ENCODE measurements around the gene GPC2.
"Not testable (repeated sequence)": the region's sequence is repeated elsewhere in the genome, so short reads cannot be mapped to it uniquely, and the experiment has no call there.

Gene GPC2

GRCh38 chr7:100200693-100201092 lies 23.5 kb upstream of the GPC2 start:
- no peak for DNase-seq (ENCODE audit: low read depth in 1 of 2, low spot score in 1 of 2)

DNA sequence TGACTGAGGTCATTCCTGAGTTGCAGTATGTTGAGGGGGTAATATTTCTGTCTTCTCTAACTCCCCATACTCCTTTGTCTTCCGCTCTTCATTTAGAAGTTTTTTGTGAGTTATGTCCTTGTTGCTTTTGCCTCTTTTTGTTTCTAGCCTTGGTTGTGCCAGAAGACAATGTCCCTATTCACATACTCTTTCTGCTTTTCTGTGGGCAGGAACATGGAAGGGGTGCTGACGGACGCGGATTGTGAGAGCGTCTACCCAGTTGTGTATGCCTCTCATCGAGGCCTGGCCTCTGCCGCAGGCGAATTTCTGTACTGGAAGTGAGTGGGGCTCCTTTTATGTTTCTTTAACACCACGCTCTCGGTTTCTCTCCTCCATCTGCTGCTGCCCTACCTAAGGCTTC lies 21.1 kb upstream of the GPC2 start:
- no peak for DNase-seq (ENCODE audit: low read depth in 1 of 2, low spot score in 1 of 2)

DNA sequence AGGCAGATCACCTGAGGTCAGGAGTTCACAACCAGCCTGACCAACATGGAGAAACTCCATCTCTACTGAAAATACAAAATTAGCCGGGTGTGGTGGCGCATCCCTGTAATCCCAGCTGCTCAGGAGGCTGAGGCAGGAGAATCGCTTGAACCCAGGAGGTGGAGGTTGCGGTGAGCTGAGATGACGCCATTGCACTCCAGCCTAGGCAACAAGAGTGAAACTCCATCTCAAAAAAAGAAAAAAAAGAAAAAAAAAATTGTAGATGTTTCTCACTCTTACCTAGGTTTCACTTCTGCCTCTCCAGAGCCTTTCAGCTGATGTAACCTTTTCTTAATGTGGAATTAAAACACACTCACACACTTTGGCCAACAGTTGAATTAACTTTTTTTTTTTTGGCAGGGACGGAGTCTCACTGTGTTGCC lies 18.7 kb upstream of the GPC2 start:
- not testable (repeated sequence) for DNase-seq (ENCODE audit: low read depth in 1 of 2, low spot score in 1 of 2)

DNA sequence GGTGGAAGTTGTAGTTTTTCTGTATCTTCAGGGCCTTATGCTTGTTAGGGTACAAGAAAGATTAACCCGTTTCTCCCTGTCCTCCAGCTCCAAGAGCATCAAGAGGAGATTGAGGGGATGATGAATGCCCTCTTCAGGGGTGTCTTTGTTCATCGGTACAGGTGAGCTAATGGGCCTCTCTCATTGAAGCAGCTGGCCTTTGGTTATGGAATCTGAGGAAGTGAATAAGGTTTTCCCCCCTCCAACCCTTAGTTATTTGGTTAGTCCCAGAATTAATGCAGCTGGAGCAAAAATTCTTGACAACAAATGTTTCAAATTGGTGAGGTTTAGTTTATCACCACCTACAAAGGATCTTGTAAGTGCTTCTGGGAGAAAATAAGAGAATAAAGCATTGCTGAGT lies 18.0 kb upstream of the GPC2 start:
- DNase-seq (ENCODE audit: low read depth in 1 of 2, low spot score in 1 of 2): no peak

DNA sequence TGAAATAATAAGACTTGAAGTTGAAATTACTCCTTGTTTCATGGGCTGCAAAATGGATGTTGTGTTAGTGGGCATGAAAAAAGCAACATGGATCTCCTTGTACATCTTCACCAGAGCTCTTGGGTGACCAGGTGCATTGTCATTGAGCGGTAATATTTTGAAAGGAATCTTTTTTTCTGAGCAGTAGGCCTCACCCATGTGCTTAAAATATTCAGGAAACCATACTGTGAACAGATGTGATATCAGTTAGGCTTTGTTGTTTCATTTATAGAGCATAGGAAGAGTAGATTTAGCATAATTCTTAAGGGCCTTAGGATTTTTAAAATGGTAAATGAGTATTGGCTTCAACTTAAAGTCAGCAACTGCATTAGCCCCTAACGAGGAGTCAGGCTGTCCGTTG lies 15.8 kb upstream of the GPC2 start:
- DNase-seq (ENCODE audit: low read depth in 1 of 2, low spot score in 1 of 2): no peak

GRCh38 chr7:100192281-100192862 lies 15.2 kb upstream of the GPC2 start:
- DNase-seq (ENCODE audit: low read depth in 1 of 2, low spot score in 1 of 2): not testable (repeated sequence)

DNA sequence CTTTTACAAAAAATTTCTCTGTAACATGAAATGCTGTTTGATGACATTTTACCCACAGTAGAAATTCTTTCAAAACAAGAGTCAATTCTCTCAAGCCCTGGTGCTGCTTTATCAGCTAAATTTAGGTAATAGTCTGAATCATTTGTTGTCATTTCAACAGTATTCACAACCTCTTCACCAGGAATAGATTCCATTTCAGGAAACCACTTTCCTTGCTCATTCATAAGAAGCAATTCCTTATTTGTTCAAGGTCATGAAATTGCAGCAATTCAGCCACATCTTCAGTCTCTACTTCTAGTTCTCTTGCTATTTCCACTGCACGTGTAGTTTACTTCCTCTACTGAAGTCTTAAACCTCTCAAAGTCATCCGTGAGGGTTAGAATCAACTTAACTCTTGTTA lies 14.6 kb upstream of the GPC2 start:
- DNase-seq (ENCODE audit: low read depth in 1 of 2, low spot score in 1 of 2): no peak

GRCh38 chr7:100190048-100190711 lies 13.0 kb upstream of the GPC2 start:
- DNase-seq (ENCODE audit: low read depth in 1 of 2, low spot score in 1 of 2): no peak

GRCh38 chr7:100189061-100189460 lies 11.9 kb upstream of the GPC2 start:
- no peak for DNase-seq (ENCODE audit: low read depth in 1 of 2, low spot score in 1 of 2)

DNA sequence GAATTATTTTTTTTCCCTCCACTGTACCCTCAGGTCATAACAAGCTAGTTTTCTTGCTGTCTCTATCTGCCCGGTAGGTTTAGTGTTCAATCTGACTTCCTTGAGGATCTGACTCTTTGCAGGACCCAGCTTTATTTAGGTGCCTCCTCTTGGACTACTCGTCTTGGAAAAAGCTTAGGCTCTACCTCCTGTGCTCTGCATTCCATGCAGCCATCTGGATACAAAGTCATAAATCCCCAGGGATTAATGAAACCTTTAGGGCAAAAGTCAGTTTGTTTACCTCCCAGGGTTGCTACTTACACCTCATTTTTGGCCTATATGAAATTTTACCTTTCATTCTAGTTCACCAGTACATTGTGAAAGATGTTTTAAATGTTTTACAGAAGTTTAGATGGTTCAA lies 8.5 kb upstream of the GPC2 start:
- DNase-seq (ENCODE audit: low read depth in 1 of 2, low spot score in 1 of 2): no peak

DNA sequence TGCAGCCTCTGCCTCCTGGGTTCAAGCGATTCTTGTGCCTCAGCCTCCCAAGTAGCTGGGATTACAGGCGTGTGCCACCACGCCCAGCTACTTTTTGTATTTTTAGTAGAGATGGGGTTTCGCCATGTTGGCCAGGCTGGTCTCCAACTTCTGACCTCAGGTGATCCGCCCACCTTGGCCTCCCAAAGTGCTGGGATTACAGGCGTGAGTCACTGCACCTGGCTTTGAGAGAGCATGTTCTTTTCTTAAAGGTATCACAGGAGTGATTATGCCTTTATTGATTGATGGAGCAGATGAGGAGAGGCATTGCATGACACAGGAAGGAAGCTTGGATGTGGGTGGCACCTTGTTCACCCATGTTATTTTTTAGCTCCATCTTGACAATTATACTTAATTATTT lies 5.9 kb upstream of the GPC2 start:
- not testable (repeated sequence) for DNase-seq (ENCODE audit: low read depth in 1 of 2, low spot score in 1 of 2)

- DNase-seq (ENCODE audit: low read depth in 1 of 2, low spot score in 1 of 2): not testable (repeated sequence)
Observed at GRCh38 chr7:100182616-100183015, 5.4 kb upstream of the GPC2 start.

GRCh38 chr7:100180084-100180483 lies 2.9 kb upstream of the GPC2 start:
- DNase-seq (ENCODE audit: low read depth in 1 of 2, low spot score in 1 of 2): not testable (repeated sequence)

DNA sequence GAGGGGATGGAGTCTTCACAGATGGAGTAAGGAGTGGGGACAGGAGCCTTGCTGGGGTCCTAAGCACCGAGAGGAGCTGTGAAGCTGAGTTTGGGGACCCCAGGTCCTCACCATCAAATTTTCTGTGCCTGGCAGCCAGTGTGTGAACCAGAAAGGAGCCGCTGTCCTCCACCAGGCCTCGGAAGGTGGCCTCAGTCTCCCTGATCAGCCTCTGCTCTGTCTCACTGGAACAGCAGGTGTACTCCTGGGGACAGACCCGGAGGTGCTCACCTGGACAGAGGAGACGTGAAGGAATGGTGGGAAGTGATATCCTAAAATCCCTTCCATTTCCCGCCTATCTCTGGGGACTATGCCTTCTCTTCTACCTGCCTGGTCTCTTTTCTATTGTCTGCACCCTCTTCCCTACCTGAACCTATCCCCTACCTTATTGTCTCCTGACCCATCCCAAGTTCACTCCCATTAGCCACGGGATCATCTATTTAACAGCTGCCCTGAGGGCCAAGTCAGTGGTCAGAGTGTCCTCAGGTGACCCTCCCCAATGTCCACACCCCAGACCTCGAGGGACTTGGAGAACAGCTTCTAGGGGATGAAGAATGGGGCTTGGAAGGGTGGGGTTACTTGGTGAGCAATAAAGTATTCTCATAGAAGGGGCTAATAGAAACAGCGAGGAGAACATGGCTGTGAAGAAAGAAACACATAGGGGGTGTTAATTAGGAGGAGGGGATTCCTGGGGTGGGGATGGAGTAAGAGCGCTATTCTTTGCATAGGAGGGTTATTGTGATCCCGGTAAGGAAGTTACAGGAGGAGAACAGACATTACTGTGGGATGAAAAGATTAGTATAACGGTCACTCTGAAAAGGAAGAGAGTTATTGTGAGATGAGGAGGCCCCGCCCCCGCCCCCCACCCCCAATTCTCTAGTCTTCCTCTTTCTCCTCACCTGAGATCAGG lies 811 bp downstream of the GPC2 start:
- DNase-seq (ENCODE audit: low read depth in 1 of 2, low spot score in 1 of 2): no peak

GRCh38 chr7:100175296-100175935 lies 1.8 kb downstream of the GPC2 start:
- no peak for DNase-seq (ENCODE audit: low read depth in 1 of 2, low spot score in 1 of 2)

GRCh38 chr7:100174582-100174981 lies 2.6 kb downstream of the GPC2 start:
- no peak for DNase-seq (ENCODE audit: low read depth in 1 of 2, low spot score in 1 of 2)

GRCh38 chr7:100173806-100174495 lies 3.2 kb downstream of the GPC2 start:
- no peak for DNase-seq (ENCODE audit: low read depth in 1 of 2, low spot score in 1 of 2)

DNA sequence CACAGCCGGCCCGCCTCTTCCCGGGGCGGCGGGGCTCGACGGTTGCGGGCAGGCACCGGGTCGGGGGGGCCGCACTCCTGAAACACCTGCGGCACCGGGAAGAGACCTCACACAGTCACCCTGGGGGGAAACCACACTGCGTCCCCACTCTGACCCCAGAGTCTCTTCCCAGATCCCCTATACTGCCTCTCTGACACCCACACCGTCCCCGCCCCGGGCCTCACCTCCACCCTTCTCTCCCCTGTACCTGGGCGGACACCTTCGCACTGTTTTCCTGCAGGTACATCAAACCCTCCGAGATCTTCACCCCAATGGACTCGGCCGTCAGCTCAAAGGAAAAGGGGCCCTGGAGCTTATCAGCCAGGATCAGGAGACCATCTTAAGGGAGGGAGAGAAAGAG lies 5.3 kb downstream of the GPC2 start:
- no peak for DNase-seq (ENCODE audit: low read depth in 1 of 2, low spot score in 1 of 2)

DNA sequence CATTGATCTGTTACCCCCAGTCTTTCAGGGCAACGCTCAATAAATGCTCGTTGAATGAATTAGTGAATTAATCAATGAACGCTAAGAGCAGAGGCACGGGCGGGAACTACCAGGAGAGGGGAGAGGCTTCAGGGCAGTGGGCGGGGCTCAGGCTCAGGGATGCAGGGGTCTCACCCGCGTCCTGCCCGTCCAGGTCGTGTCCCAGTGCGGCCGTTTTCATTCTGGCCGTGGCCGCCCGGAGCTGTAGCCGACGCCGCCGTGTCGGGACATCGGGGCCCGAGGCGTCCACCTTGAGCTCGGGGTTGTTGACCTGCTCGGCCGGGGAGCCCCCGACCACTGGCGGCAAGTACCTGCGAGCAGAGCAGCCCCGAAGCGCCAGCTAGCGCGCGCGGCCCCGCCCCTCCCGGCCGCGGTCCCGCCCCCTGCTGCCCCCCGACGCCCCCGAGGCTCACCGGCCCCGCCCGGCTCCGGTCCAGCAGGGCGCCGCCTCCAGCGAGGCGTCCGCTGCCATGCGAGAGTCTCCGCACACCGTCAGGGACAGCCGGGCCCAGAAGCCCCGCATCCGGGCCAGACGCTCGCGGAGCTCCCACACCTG lies 6.0 kb downstream of the GPC2 start:
- no peak for DNase-seq (ENCODE audit: low read depth in 1 of 2, low spot score in 1 of 2)

GRCh38 chr7:100170101-100170897 lies 6.9 kb downstream of the GPC2 start:
- DNase-seq (ENCODE audit: low read depth in 1 of 2, low spot score in 1 of 2): no peak

All from stimulated activated CD4-positive, alpha-beta T cell treated with anti-CD3 and anti-CD28 coated beads, Interleukin-15, amount 100 ng/mL, for 1 hour (primary cell).